GM12892 (cell line): ENCODE measurements around the gene ZNF644.

ENCODE experiments used
- POLR2A ChIP-seq: IDR thresholded peaks from 2 replicates; pipeline ENCODE4 v1.6.1; 2011; ENCODE audit warnings: low read depth, low read length, control low read depth
- POLR2AphosphoS5 ChIP-seq: IDR thresholded peaks from 2 replicates; pipeline ENCODE4 v1.6.1; 2011; ENCODE audit warnings: low read depth, low read length, control low read depth
- TAF1 ChIP-seq: IDR thresholded peaks from 2 replicates; pipeline ENCODE4 v1.6.1; 2011; ENCODE audit warnings: low read depth, mild to moderate bottlenecking, control low read depth, low read length, borderline replicate concordance

- TF ChIP-seq POLR2AphosphoS5 (no peak), POLR2A (no peak), TAF1 (no peak)
These were observed 43.5 kb upstream of the ZNF644 start for GRCh38 chr1:91065337-91065736.
